ENCODE data around the gene FAM9A.

FAM9A gene

GRCh38 chrX:8784162-8784561 lies 17.0 kb downstream of the FAM9A start:
- TF ChIP-seq CTCF (IDR thresholded peaks at IDR 0.05): no peak

GRCh38 chrX:8783714-8784098 lies 17.5 kb downstream of the FAM9A start:
- no peak for TF ChIP-seq CTCF (IDR thresholded peaks at IDR 0.05)

- peak; percentile 57 for TF ChIP-seq CTCF (IDR thresholded peaks at IDR 0.05)
These were observed 18.0 kb downstream of the FAM9A start for GRCh38 chrX:8783097-8783713.

- TF ChIP-seq CTCF (IDR thresholded peaks at IDR 0.05): no peak
These were observed 18.6 kb downstream of the FAM9A start for GRCh38 chrX:8782595-8782994.

- no peak for TF ChIP-seq CTCF (IDR thresholded peaks at IDR 0.05)
These were observed 28.1 kb downstream of the FAM9A start for GRCh38 chrX:8773117-8773516.

GRCh38 chrX:8760021-8760420 lies 41.2 kb downstream of the FAM9A start:
- TF ChIP-seq CTCF (IDR thresholded peaks at IDR 0.05): no peak

- no peak for TF ChIP-seq CTCF (IDR thresholded peaks at IDR 0.05)
These were observed 45.4 kb downstream of the FAM9A start for GRCh38 chrX:8755813-8756212.

- peak; percentile 20; the same call in 1 of the 2 replicates for TF ChIP-seq CTCF (IDR thresholded peaks at IDR 0.05)
These were observed 46.1 kb downstream of the FAM9A start for GRCh38 chrX:8755116-8755515.

Data from LNCAP (cell line).